Left cardiac atrium (tissue), 4 donors: Measurements from ENCODE around the gene PTPRC. TPM values are rescaled to one million over a fixed set of nuclear protein-coding genes. Genes with fewer than 3 reads are reported as not detected.

ENCODE experiments used
- ATAC-seq, 2 donors: fragments of 200-7000 bp; cut with Tn5 transposase; one replicate each; pipeline ENCODE4 v1.9.1; 2020; ENCODE audit warnings: mild to moderate bottlenecking in 2 of 2, moderate library complexity in 2 of 2
- DNase-seq: peaks from one replicate; pipeline ENCODE4 v3.0.0-alpha.2; 2020
- intact Hi-C, 2 donors: fragments of 100-400 bp; cut with DNase I; formaldehyde crosslinking; loops; one replicate each; pipeline versions ENCODE4 v1.14.1 to v1.15.1; 2022 to 2023
- total RNA-seq, 2 donors: library from RNA; stranded (reverse); fragmentation: NEBNext Ultra II Directional; extraction: Animal tissue kit (Norgen Biotek cat#: 25700); gene quantifications; one replicate each; pipeline ENCODE4 v1.2.1, GENCODE V29; 2021
- donor health status: DM: no; HTN: yes; CAD: no.
- donor health status: DM: no; HTN: yes; CAD: no; lungs with severe emphysema.
- donor health status: DM: yes; HTN: yes; CAD: no.
- donor health status: Dilated cardiomyopathy.

Gene PTPRC
- total RNA-seq, 2 donors from 2014 or later: 11.0 to 24.2 TPM

- intact Hi-C loops: no loop called here
- ATAC-seq (no peak), DNase-seq (no peak)
Observed at GRCh38 chr1:198617406-198617805, 21.4 kb upstream of the PTPRC start.

GRCh38 chr1:198619375-198620140 is 19.3 kb upstream of the PTPRC start:
- ATAC-seq (peak in 1 of 2 donors; percentile 7), DNase-seq (no peak)
- intact Hi-C loops: no loop called here

GRCh38 chr1:198620218-198620617 is 18.6 kb upstream of the PTPRC start:
- no peak for ATAC-seq
- intact Hi-C loops: no loop called here
- no peak for DNase-seq

GRCh38 chr1:198620951-198621824 is 17.7 kb upstream of the PTPRC start:
- intact Hi-C loops: no loop called here
- peak; percentile 58 to 67 for ATAC-seq
- no peak for DNase-seq

- ATAC-seq (no peak), DNase-seq (no peak)
- intact Hi-C loops: no loop called here
Observed at GRCh38 chr1:198622001-198622400, 16.8 kb upstream of the PTPRC start.

GRCh38 chr1:198623752-198624647 is 14.8 kb upstream of the PTPRC start:
- no peak for ATAC-seq
- no peak for DNase-seq
- intact Hi-C loops: no loop called here

GRCh38 chr1:198624648-198624980 is 14.2 kb upstream of the PTPRC start:
- intact Hi-C loops: no loop called here
- ATAC-seq: no peak
- DNase-seq: no peak

GRCh38 chr1:198627436-198628066 is 11.3 kb upstream of the PTPRC start:
- intact Hi-C loops: no loop called here
- no peak for ATAC-seq

GRCh38 chr1:198628067-198628455 is 10.8 kb upstream of the PTPRC start:
- no peak for DNase-seq
- intact Hi-C loops: no loop called here
- ATAC-seq: no peak

More at GRCh38 chr1:198627436-198628066, 11.3 kb upstream of the PTPRC start:
- DNase-seq: no peak

- ATAC-seq (no peak), DNase-seq (no peak)
- intact Hi-C loops: no loop called here
Observed at GRCh38 chr1:198629610-198630009, 9.2 kb upstream of the PTPRC start.

GRCh38 chr1:198630863-198631262 is 8.0 kb upstream of the PTPRC start:
- no peak for DNase-seq

GRCh38 chr1:198631292-198631691 is 7.5 kb upstream of the PTPRC start:
- ATAC-seq (no peak), DNase-seq (no peak)
- intact Hi-C loops: no loop called here

More at GRCh38 chr1:198630863-198631262, 8.0 kb upstream of the PTPRC start:
- ATAC-seq: no peak
- intact Hi-C loops: no loop called here

- DNase-seq (no peak), ATAC-seq (no peak)
- intact Hi-C loops: no loop called here
Observed at GRCh38 chr1:198632007-198632406, 6.8 kb upstream of the PTPRC start.

- intact Hi-C loops: no loop called here
- no peak for ATAC-seq
- no peak for DNase-seq
Observed at GRCh38 chr1:198633675-198634121, 5.1 kb upstream of the PTPRC start.

GRCh38 chr1:198635964-198636363 is 2.9 kb upstream of the PTPRC start:
- DNase-seq: no peak
- no peak for ATAC-seq
- intact Hi-C loops: no loop called here

GRCh38 chr1:198636391-198636790 is 2.4 kb upstream of the PTPRC start:
- intact Hi-C loops: no loop called here
- DNase-seq (no peak), ATAC-seq (no peak)

GRCh38 chr1:198637157-198637556 is 1.7 kb upstream of the PTPRC start:
- ATAC-seq: no peak
- no peak for DNase-seq
- intact Hi-C loops: no loop called here

- no peak for ATAC-seq
Observed at GRCh38 chr1:198637916-198638437, 863 bp upstream of the PTPRC start.

GRCh38 chr1:198638441-198638840 is 399 bp upstream of the PTPRC start:
- DNase-seq (no peak), ATAC-seq (no peak)
- intact Hi-C loops: no loop called here

More at GRCh38 chr1:198637916-198638437, 863 bp upstream of the PTPRC start:
- no peak for DNase-seq
- intact Hi-C loops: no loop called here
